Measurements from ENCODE around the gene EMILIN1.
A peak's percentile ranks its signal among the peaks of the same experiment; 100 is the strongest.

The EMILIN1 gene

GRCh38 chr2:27123302-27124150, 45.1 kb downstream of the EMILIN1 start, which contains the start of gene ABHD1:
Gene ABHD1 (plus strand): TSS chr2:27123815. CDS start chr2:27123949, 134 bp downstream.
- peak; percentile 79 for DNase-seq
- Mint-ChIP-seq H3K4me1 (peaks cover 22% of the 10 kb centered on the region), H3K4me3 (peak within 1 kb of the TSS; percentile 85), H3K27ac (no peak within 1 kb of the TSS), H3K36me3 (ENCODE audit: low read depth) (no peaks in the 10 kb centered on the region), H3K27me3 (ENCODE audit: low read depth, poor library complexity) (peaks cover 60% of the 10 kb centered on the region), H3K9me3 (peaks cover 12% of the 10 kb centered on the region)
- TF ChIP-seq CTCF (IDR thresholded peaks at IDR 0.05): no peak

GRCh38 chr2:27125104-27125503, 46.7 kb downstream of the EMILIN1 start:
- no peak for DNase-seq
- H3K9me3 Mint-ChIP-seq: peaks cover 5% of the 10 kb centered on the region
- no peak overlapping the region for H3K27ac Mint-ChIP-seq
- peaks cover 45% of the 10 kb centered on the region for H3K27me3 Mint-ChIP-seq (ENCODE audit: low read depth, poor library complexity)
- TF ChIP-seq CTCF (IDR thresholded peaks at IDR 0.05): no peak
- H3K36me3 Mint-ChIP-seq (ENCODE audit: low read depth): no peaks in the 10 kb centered on the region
- no peak overlapping the region for H3K4me3 Mint-ChIP-seq
- H3K4me1 Mint-ChIP-seq: peaks cover 22% of the 10 kb centered on the region

GRCh38 chr2:27126252-27126710, 47.9 kb downstream of the EMILIN1 start:
- Mint-ChIP-seq H3K36me3 (ENCODE audit: low read depth) (peaks cover 7% of the 10 kb centered on the region), H3K27ac (no peak overlapping the region)

GRCh38 chr2:27127883-27128667, 49.7 kb downstream of the EMILIN1 start:
- no peak for TF ChIP-seq CTCF (IDR thresholded peaks at IDR 0.05)
- peaks cover 15% of the 10 kb centered on the region for H3K27me3 Mint-ChIP-seq (ENCODE audit: low read depth, poor library complexity)
- peaks cover 12% of the 10 kb centered on the region for H3K36me3 Mint-ChIP-seq (ENCODE audit: low read depth)
- DNase-seq: no peak
- no peaks in the 10 kb centered on the region for H3K9me3 Mint-ChIP-seq
- no peak overlapping the region for H3K4me3 Mint-ChIP-seq
- peaks cover 13% of the 10 kb centered on the region for H3K4me1 Mint-ChIP-seq
- no peak overlapping the region for H3K27ac Mint-ChIP-seq

More at GRCh38 chr2:27126252-27126710, 47.9 kb downstream of the EMILIN1 start:
- H3K27me3 Mint-ChIP-seq (ENCODE audit: low read depth, poor library complexity): peaks cover 33% of the 10 kb centered on the region
- H3K4me1 Mint-ChIP-seq: peaks cover 22% of the 10 kb centered on the region
- no peak for TF ChIP-seq CTCF (IDR thresholded peaks at IDR 0.05)
- no peak overlapping the region for H3K4me3 Mint-ChIP-seq
- no peaks in the 10 kb centered on the region for H3K9me3 Mint-ChIP-seq
- no peak for DNase-seq

GRCh38 chr2:27128668-27129571, 50.5 kb downstream of the EMILIN1 start:
- Mint-ChIP-seq H3K27me3 (ENCODE audit: low read depth, poor library complexity) (peaks cover 11% of the 10 kb centered on the region), H3K27ac (no peak overlapping the region), H3K9me3 (no peaks in the 10 kb centered on the region), H3K4me1 (peaks cover 16% of the 10 kb centered on the region), H3K4me3 (no peak overlapping the region), H3K36me3 (ENCODE audit: low read depth) (peaks cover 14% of the 10 kb centered on the region)
- TF ChIP-seq CTCF (IDR thresholded peaks at IDR 0.05): no peak
- DNase-seq: no peak

All from nephron progenitor cell (in vitro differentiated cells).